Endometrial microvascular endothelial cells (primary cell): ENCODE results near the gene FTO. TPM values are rescaled to one million over a fixed set of nuclear protein-coding genes. Genes with fewer than 3 reads are reported as not detected.
"Not testable (repeated sequence)": the region's sequence is repeated elsewhere in the genome, so short reads cannot be mapped to it uniquely, and the experiment has no call there.

Experiments used
- in situ Hi-C: cut with HindIII; loops from 2 replicates; pipeline ENCODE4 v1.10.0; 2017; ENCODE audit warnings: low sequenced_read_pairs, low pct_unique_long_range_greater_than_20kb; ENCODE audit errors: inconsistent ontology term
- total RNA-seq: library from RNA; depleted of rRNA; stranded (reverse); fragments of >200 nt; gene quantifications from one replicate; pipeline ENCODE4 v1.2.3, GENCODE V29; 2015; ENCODE audit errors: inconsistent ontology term

Gene FTO
- total RNA-seq: 128 TPM

DNA sequence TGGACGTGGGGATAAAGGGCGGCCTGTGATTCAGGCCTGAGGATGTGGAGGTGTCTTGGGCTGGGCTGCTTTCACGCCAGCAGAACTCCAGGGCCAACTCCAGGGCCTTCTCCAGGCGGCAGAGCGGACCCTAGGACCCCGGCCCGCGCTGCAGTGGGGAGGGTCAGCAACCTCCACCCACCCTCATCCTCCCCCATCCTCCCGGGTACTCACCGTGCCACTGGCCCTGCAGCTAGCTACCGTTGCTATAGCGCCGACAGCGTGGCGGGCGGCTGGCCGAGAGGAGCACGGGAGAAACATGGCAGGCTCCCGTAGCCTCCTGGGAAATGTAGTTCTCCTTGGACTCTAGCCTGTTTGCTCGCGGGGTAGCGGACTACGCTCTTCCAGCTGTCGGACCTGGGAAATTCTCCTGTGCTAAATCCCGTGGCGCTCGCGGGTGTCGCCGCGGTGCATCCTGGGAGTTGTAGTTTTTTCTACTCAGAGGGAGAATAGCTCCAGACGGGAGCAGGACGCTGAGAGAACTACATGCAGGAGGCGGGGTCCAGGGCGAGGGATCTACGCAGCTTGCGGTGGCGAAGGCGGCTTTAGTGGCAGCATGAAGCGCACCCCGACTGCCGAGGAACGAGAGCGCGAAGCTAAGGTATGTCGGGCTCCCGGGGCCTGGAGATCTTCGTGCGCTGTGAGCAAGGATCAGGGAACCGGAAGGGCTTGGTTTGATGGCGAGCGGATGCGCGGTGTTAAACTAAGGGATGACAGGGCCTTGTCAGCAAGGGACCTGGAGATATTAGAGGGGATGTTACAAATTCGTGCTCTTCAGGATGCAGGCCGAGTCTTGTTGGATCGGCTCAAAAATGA, at the start of gene FTO, which contains the start of gene RPGRIP1L:
TSS of gene FTO (plus strand) at position 567 of the 855 bp plus-strand sequence.
TSS of gene RPGRIP1L (minus strand) at position 270 of the 855 bp plus-strand sequence. CDS start 3,136 bp downstream, outside the sequence.
- in situ Hi-C loops: no loop called here

DNA sequence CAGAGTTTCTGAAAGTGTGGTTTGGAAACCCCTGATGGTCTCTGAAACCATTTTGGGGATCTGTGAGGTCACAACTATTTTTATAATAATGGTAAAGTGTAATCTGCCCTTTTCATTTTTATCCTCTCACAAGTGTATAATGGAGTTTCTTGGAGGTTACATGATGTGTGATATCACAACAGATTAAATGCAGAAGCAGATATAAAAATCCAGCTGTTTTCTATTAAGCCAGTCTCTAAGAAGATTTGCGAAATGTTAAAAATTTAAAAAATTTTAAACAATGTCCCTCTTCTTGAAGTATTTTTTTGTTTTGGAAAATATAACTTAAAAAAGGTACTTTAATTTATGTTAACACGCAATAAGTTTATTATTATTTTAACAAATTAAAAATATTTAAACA, 49.0 kb upstream of the FTO start:
- in situ Hi-C loops: no loop called here

DNA sequence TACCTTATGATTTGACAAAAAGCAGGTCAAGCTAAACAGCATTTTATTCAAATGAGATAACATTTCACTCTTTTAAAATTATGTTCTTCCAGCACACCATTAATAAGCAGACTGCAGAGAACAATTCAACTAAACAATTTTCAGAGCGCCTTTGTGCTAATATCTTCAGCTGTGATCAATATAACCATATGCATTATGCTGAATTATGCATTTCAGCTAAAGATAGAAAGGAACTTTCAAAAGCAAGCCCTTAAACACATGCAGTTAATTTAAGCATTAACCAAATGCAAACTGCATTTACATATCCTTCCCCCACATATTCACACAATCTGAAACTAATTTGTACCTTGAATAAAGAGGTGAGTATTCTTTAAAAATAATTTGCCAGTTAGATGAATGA, 41.9 kb upstream of the FTO start:
- in situ Hi-C loops: no loop called here

DNA sequence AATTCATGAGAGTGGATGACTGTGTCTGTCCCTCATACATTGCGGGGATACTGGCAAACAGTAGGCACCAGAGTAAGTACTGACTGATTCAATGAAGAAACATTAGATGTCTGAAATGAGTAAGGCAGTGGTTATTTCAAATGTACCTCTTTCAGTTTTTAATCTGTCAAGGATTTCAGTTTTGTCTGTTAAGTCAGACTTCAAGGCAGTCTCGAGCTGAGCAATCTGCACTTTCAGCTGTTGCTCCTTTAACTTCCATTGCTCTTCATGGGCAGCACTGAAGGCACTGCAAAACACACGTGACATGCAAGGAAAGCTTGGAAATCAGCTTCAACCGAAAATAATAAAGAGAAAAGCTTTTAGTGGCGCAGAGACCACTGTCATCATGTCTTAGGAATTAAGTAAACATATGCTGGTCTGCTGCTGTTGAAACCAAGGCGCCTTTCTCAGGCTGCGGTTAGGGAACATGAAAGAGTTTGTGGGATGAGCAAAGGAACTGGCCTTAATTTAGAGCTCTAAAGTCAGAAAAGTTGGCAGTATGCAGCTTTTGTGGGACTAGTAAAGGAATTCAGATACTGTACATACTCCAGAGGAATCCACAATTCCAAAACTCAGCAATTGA, 39.1 kb upstream of the FTO start:
- in situ Hi-C loops: no loop called here

DNA sequence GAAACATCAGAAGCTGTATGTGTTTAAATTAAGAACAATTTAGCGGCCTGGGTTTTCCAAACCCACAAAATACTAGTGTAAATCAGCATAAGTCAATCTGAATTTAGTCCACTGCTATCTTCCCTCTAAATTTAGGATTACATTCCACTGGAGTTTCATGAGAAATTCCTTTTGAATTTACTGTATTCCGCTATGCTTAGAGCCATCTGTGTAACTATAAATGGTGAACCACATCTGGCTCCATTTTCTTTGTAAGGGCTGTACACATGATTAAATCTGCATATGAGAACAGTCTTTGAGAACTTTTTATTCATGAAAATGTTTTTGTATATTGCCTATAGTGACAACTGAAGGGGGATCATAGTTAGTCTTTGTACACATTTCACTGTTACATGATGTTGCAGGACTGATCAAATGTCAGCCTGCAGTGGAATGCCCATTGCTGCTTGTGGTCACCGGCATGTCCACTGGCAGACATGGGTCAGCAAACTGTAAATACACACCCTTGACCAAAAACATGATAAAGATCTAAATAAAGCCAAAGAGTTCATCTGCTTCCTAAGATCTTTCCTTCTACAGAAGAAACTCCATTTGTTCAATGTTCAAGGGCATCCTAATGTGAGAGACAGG, 37.1 kb upstream of the FTO start:
- in situ Hi-C loops: no loop called here

DNA sequence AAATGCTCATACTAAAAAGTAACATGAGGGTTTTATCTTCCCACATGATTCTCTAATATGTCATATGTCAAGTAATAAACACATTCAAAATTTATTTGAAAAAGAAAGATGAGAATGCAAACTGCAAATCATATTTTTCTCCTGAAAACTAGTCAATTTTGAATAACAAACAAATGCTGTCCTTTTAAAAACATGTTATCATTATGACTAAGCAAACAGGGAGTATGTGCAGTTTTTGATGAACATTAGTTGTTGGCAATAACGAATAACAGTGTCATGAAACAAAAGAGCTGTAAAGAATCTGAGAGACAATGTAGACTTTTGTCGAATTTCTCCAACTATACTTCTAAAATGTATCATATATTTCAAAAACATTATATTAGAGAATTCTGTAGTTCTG, 35.1 kb upstream of the FTO start:
- in situ Hi-C loops: no loop called here

DNA sequence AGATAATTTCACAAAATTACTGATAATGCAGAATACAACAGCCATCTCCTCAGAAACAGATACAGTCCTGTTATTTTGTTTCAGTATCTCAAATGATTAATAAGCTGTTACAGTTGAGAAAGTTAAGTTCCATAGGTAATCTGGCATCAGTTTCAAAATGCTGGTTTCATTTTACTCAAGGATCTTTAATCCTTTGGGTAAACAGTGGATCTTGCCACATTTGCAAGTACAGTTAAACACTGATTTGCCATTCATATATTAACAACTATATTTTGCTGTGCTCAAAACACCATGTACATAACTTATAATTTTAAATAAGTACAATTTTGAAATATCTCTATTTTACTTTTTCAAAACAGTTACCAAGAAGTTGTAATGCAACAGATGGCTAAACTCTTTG, 31.5 kb upstream of the FTO start:
- in situ Hi-C loops: no loop called here

DNA sequence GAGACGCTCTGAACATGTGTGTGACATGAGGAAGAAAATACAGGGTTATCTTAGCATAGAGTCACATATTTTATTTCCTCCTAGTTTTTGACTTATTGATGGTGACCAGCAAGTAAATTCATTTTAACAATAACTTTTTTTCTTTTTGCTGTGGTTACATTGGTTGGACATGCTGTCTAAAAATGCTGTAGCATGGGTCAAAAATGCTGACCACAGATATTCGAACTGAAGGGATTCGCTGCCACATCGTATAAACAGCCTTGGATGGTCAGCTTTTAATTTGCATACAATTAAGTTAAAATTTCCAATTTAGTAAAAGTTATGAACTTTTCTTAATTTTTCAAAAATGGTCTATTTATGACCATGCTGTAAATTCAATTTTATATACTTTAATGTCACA, 30.8 kb upstream of the FTO start:
- in situ Hi-C loops: no loop called here

DNA sequence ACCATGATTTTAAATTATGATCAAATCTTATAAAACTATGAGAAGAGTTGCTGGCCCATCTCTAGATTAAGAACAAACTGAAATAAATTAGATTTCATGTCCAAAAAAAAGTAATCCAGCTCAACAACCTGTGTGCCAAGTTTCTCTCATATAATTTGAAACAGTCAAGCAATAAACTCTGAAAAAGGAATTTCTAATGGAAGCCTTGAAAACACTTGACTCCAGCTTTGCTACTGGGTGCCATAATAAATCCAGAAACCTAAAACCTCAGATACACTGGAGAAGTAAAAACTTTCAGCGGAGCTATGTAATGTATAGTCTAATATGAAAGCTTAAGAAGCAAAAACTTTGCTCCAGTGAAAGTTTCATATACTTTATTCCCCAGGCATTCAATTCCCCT, 25.8 kb upstream of the FTO start:
- in situ Hi-C loops: no loop called here

DNA sequence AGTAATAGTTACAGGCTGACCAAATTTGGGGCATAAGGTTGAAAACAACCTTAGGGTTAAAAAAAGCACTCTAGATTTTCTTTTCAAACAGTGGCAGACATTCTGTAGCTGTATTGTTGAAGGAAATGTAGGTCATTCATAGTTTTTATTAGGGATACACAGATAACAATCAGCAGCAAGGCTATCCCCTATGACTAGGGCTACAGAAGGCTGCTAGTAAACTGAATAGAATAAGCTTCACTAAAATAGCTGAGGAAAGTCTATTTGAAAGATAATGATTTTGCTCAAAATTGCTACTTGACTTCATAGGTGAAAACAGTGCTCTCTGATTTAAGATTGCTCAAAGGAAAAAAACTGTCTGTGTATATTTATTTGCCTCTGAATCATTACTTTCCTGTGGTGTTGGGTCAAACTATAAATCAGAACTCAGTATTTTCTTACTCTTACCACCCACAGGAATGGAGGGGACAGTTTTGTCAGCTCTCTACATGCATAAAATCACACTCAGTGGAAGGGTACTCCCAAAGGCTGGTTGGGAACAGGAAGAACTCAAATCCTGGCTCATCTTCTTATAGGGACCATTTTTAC, 25.1 kb upstream of the FTO start:
- in situ Hi-C loops: no loop called here

DNA sequence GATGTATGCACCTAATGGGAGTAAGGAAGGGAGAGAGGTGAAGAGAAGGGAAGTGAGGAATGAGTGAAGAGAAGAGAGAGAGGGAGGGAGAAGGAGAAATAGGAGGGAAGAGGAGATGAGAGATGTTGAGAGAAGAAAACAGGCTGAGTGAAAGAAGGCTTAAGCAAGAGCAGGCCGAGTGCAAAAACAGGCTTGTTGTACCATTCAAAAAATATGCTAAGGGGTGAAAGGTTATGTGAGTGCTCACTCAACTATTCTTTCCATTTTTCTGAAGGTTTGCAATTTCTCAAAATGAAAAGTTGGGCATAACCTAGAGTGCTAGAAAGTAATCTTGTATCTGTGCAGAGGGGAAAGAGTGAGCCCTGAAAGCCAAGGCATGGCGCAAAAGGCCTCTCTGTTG, 23.2 kb upstream of the FTO start:
- in situ Hi-C loops: no loop called here

DNA sequence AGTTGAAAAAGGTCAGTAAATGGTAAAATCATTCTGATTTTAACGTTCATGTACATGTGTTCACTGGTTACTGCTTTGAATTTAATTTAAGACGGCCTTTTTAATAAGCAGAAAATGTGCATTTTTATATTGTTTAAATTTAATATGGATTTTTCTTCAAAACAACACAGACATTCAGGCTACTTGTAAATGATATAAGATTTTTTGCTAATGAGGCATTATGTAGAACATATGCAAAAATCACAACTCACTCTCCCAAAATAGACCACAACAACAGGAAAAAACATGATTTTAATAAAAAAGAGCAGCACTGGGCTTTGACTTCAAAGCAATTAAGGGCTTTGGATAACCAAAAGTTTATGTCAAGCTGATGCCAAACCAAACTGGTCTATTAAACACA, 22.6 kb upstream of the FTO start:
- in situ Hi-C loops: no loop called here

DNA sequence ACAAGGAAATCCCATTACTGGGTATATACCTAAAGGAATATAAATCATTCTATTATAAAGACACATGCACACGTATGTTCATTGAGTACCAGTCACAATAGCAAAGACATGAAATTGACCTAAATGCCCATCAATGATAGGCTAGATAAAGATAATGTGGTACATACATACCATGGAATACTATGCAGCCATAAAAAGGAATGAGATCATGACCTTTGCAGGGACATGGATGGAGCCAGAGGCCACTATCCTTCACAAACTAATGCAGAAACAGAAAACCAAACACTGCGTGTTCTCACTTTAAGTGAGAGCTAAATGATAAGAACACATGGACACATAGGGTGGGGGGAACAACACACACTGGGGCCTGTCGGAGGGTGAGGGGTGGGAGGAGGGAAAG, 18.6 kb upstream of the FTO start:
- in situ Hi-C loops: not testable (repeated sequence)

DNA sequence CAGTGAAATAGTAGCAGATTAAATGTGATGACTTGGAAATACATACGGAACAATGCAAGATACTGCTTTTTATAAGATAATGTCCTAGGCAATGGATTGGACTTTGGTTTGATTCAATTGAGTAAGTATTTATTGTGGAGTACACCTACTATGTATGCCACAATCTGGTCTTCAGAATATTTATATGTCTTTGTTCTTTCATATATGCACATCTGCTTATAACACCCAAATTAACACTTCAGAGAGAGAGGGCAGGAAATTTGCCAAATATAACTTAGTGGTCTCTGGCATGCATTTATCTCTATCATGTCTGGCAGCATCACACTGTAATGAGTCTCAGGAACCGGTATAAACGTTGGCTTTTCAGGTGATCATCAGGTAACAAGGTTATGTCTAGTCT, 17.2 kb upstream of the FTO start:
- in situ Hi-C loops: no loop called here

DNA sequence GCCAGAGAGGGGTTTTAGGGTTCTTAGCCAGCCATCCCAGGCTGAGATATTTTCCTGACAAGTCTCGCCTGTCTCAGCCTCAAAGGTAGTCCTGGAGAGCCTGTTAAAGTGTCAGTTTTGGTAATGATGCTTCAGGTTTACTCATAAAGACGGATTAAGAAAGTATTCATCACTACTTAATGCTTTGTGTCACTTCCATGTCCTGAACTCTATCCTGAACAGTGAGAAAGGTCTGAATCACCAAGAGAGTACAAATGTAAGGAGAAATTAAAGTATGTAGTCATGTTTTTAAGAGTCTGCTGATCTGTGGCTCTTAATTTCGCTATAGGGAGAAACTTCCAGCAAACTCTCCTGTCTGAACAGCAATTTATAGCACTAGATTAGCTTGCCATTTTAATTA, 14.3 kb upstream of the FTO start:
- in situ Hi-C loops: no loop called here

DNA sequence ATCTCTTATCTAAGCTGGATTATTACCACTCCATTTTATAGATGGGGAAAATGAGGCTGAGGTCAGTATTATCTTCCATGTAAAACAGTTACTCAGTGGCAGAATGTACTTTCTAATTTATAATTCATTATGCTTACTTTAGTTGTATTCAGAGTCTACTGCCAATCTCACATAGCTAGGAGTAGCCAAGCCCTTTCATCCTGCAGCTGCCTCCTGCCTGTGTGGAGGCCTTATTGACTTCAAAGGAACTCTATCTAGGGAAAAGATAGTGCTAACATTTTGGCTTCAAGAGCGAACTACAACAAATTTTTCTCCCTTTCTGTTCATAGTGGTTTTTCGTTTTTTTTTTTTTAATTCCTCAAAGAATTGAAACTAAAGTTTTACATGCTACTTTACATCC, 13.2 kb upstream of the FTO start:
- in situ Hi-C loops: no loop called here

DNA sequence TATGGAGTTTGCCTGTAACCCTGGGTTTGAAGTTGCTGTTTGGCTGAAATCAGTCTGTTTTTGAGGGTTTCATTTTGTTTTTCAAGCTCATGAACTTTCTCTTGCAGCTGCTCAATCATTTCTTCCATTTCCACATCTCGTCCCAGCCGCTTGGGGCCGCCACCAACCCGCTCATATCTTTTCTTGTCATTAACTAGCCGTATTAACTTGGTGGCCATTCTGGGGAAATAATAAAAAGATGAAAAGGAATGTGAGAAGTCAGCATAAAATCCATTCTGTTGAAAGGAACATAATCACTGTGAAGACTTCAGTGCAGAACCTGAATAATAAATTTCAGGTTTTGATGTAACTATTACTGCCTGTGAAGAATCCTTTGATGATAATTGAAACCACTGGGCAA, 11.8 kb upstream of the FTO start:
- in situ Hi-C loops: no loop called here

DNA sequence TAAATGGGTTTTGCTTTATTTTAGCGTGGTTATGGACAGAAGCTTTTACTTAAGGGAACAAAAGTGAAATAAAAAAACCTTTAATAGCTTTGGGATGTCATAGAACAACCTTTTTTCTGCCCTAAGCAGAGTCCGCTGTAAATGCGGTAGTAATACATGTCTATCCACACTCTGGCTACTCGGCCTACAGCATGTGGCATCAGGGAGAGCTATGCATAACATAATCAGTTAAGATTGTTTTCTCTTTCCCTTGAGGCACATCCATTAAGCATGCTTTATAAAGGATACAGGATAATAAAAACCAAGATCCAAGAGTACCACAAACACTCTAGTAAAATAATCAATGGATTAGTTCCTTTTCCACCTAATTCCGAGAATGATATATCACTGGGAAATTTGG, 10.6 kb upstream of the FTO start:
- in situ Hi-C loops: no loop called here

DNA sequence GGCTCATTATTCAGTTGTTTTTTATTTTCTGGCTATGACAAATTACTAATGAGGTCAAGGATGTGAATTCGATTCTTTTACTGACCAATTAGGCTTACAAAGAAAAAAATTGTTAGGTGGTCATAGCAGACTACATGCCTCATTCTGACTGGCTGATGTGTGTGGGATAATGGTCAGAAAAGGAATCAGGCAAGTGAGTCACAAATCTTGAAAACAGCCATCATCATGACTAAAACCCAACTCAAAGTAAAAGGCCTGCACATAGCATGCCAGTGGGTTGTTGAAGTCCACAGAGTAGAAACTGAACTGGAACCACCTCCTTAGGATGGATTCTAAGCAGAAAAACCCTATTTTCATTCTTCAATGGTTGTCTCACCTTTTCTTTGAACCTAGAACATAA, 8.9 kb upstream of the FTO start:
- in situ Hi-C loops: no loop called here

DNA sequence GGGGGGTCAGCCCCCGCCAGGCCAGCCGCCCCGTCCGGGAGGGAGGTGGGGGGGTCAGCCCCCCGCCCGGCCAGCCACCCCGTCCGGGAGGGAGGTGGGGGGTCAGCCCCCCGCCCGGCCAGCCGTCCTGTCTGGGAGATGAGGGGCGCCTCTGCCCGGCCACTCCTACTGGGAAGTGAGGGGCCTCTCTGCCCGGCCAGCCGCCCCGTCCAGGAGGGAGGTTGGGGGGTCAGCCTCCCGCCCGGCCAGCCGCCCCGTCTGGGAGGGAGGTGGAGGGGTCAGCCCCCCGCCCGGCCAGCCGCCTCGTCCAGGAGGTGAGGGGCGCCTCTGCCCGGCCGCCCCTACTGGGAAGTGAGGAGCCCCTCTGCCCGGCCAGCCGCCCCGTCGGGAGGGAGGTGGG, 5.7 kb upstream of the FTO start:
- in situ Hi-C loops: not testable (repeated sequence)
